Esophagus muscularis mucosa (tissue), 4 donors: ENCODE results near the gene SPTBN1. TPM values are rescaled to one million over a fixed set of nuclear protein-coding genes. Genes with fewer than 3 reads are reported as not detected.

Experiments
- DNase-seq: peaks from one replicate; pipeline ENCODE4 v3.0.0-alpha.2; 2017; ENCODE audit errors: extremely low spot score
- H3K27ac ChIP-seq, 4 donors: fragments of 200-600 bp; sonication (generic); replicated peaks in 1 of 4; 1 replicate in 3 of 4; 2 replicates in 1 of 4; pipeline ENCODE4 v1.5.1; 2016 to 2019; ENCODE audit warnings: mild to moderate bottlenecking in 1 of 4
- H3K27me3 ChIP-seq, 4 donors: fragments of 200-600 bp; sonication (generic); one replicate each; pipeline versions ENCODE4 v1.5.1 to v1.6.0; 2016 to 2019
- H3K36me3 ChIP-seq, 4 donors: fragments of 200-600 bp; sonication (generic); one replicate each; pipeline ENCODE4 v1.5.1; 2016 to 2019
- H3K4me1 ChIP-seq, 4 donors: fragments of 200-600 bp; sonication (generic); one replicate each; pipeline ENCODE4 v1.5.1; 2016 to 2019
- H3K4me3 ChIP-seq, 4 donors: fragments of 200-600 bp; sonication (generic); 1 replicate in 2 of 4; 2 replicates in 2 of 4; pipeline ENCODE4 v1.5.1; 2016 to 2019; ENCODE audit warnings: mild to moderate bottlenecking in 4 of 4, moderate library complexity in 1 of 4
- H3K9me3 ChIP-seq, 4 donors: fragments of 200-600 bp; sonication (generic); 1 replicate in 3 of 4; 2 replicates in 1 of 4; pipeline ENCODE4 v1.5.1; 2016 to 2019
- EP300 ChIP-seq: sonication (generic); formaldehyde crosslinking; IDR thresholded peaks from one replicate; pipeline ENCODE4 v1.6.1; 2017; ENCODE audit warnings: antibody characterized with exemption
- POLR2A ChIP-seq: fragments of 450-650 bp; IDR thresholded peaks from one replicate; pipeline ENCODE4 v1.6.1; 2017; ENCODE audit warnings: antibody characterized with exemption, moderate library complexity, mild to moderate bottlenecking, low read depth
- POLR2AphosphoS5 ChIP-seq, 2 donors: sonication (generic); formaldehyde crosslinking; IDR thresholded peaks; one replicate each; pipeline ENCODE4 v1.6.1; 2017; ENCODE audit warnings: antibody characterized with exemption in 2 of 2
- WGBS: methylation state at CpG from one replicate; pipeline ENCODE4 v1.1.5; 2018; 5-methylcytosine and 5-hydroxymethylcytosine counted together
- intact Hi-C: fragments of 100-400 bp; cut with DNase I; formaldehyde crosslinking; loops from one replicate; pipeline ENCODE4 v1.15.1; 2023
- total RNA-seq, 4 donors: library from RNA; depleted of rRNA; stranded (reverse); fragments of >200 nt; gene quantifications; one replicate each; pipeline versions ENCODE4 v1.1.0 to v1.2.1, GENCODE V29; 2016
- TF ChIP-seq, protein P1 (sequence below), 3 experiments: fragments of 200-600 bp in 2 of 3; fragments of 450-650 bp in 1 of 3; sonication (generic) in 2 of 3; IDR thresholded peaks; one replicate each; pipeline ENCODE4 v1.5.1; 2017 to 2019; ENCODE audit warnings: antibody characterized with exemption in 3 of 3, mild to moderate bottlenecking in 2 of 3, moderate library complexity in 1 of 3

Gene SPTBN1
- total RNA-seq, 4 donors from 2014 or later = 465 to 600 (median 547) TPM

DNA sequence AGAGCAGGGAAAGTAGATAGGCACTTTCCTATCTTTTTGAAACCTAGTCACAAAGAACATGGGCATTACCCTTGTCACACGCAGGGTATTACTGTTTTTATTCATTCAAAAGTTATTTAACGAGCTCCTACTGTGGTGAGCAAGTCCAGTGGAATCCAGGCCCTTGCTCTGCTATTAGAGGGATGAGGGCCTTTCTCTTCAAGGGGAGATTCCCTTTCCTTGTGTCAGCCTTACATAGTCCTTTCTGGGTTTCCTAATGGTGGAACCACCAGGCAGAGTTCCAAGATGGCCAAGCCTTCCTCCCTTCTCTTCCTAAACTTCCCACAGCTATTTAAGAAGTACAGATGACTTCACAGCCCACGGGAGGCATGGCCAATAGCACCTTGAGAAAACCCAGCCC lies 64.6 kb downstream of the SPTBN1 start:
- Histone ChIP-seq H3K4me1 (peaks cover 73 to 81% (median 75%) of the 10 kb centered on the region in 4 donors), H3K27ac (peak overlapping the region in 1 of 4 donors; percentile 7), H3K27me3 (no peaks in the 10 kb centered on the region), H3K9me3 (no peaks in the 10 kb centered on the region), H3K36me3 (peaks cover 0 to 6% (median 1%) of the 10 kb centered on the region in 4 donors), H3K4me3 (no peak overlapping the region)
- WGBS = 51% methylated on average over 3 of the region's 3 CpGs
- DNase-seq = no peak
- intact Hi-C loops = loop anchor here (5.0 to 10.0 kb wide), 2 partner anchors 187 to 314 kb away; no protein-coding TSS in a partner anchor
- TF ChIP-seq, protein P1, sequence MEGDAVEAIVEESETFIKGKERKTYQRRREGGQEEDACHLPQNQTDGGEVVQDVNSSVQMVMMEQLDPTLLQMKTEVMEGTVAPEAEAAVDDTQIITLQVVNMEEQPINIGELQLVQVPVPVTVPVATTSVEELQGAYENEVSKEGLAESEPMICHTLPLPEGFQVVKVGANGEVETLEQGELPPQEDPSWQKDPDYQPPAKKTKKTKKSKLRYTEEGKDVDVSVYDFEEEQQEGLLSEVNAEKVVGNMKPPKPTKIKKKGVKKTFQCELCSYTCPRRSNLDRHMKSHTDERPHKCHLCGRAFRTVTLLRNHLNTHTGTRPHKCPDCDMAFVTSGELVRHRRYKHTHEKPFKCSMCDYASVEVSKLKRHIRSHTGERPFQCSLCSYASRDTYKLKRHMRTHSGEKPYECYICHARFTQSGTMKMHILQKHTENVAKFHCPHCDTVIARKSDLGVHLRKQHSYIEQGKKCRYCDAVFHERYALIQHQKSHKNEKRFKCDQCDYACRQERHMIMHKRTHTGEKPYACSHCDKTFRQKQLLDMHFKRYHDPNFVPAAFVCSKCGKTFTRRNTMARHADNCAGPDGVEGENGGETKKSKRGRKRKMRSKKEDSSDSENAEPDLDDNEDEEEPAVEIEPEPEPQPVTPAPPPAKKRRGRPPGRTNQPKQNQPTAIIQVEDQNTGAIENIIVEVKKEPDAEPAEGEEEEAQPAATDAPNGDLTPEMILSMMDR (IDR thresholded peaks at IDR 0.05) = no peak
- TF ChIP-seq EP300 (no peak), POLR2A (no peak)

DNA sequence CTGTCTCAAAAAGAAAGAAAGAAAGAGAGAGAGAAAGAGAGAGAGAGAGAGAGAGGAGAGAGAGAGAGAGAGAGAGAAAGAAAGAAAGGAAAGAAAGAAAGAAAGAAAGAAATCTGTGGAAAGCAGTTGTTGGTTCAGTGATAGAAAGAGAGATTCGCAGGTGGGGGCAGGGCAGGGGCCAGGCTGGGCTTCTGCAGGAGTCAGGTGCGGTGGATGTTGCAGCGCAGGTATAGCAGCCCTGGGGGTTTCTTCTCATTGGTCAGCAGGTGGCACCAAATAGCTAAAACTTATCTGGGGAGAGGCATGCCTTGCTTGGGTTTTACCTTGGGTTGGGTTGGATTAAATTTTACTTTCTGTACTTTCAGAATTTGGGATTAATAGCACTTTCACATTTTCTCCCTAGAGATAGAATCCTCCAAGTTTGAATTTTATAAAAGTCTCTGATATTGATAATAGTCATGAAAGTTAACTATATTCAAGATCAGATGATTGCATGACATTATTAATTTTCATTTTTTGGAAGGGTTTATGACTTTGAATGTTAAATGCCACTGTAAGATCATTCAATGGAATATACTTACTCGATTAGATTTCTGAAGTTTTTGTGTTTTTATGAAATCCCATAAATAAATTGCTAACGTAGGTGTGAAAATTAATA lies 66.6 kb downstream of the SPTBN1 start:
- DNase-seq = no peak
- 46% methylated on average over 5 of the region's 5 CpGs for WGBS
- H3K9me3 ChIP-seq = no peaks in the 10 kb centered on the region
- H3K27ac ChIP-seq = no peak overlapping the region
- H3K4me3 ChIP-seq = no peak overlapping the region
- peaks cover 10 to 23% (median 16%) of the 10 kb centered on the region in 4 donors for H3K36me3 ChIP-seq
- no peaks in the 10 kb centered on the region for H3K27me3 ChIP-seq
- intact Hi-C loops = loop anchor here (5.0 to 10.0 kb wide), 2 partner anchors 185 to 312 kb away; no protein-coding TSS in a partner anchor
- no peak for TF ChIP-seq EP300
- TF ChIP-seq, protein P1 (IDR thresholded peaks at IDR 0.05) = peak; percentile 52 to 61 (median 58)
- peaks cover 85 to 91% (median 88%) of the 10 kb centered on the region in 4 donors for H3K4me1 ChIP-seq

DNA sequence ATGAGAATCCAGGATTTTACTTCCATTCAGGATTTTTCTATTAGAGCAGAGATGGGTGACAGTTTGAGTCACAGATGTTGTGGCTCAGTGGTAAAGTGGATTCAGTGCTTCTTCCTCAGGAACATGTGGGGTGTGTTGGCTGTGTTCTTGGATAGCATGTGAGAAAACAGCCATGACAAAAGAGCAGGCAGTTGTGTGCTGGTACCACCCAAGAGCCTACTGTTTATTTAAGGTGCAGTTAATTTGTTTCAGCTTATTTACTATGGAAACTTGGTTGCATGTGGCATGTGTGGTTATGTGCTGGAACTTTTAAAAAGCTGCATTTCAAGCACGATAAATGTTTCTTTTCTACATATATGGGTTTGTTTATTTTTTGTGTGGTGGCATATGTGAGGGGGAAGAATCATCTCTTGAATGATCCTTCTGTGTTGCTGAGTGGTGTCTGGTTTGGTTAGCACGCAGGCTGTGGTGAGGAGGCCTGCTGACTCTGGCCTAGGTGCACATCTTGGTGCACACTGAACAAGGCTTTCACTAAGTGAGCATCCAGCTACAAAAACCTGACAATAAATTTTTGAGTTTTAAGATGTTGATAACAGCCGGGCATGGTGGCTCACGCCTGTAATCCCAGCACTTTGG lies 67.3 kb downstream of the SPTBN1 start:
- no peaks in the 10 kb centered on the region for H3K9me3 ChIP-seq
- DNase-seq = no peak
- no peak for TF ChIP-seq POLR2A
- no peak for TF ChIP-seq POLR2AphosphoS5 (IDR thresholded peaks at IDR 0.05)
- TF ChIP-seq EP300 = no peak
- TF ChIP-seq, protein P1 (IDR thresholded peaks at IDR 0.05) = no peak
- WGBS = 79% methylated on average over 4 of the region's 4 CpGs
- peaks cover 85 to 91% (median 88%) of the 10 kb centered on the region in 4 donors for H3K4me1 ChIP-seq
- H3K27me3 ChIP-seq = no peaks in the 10 kb centered on the region
- peaks cover 10 to 30% (median 22%) of the 10 kb centered on the region in 4 donors for H3K36me3 ChIP-seq
- peak overlapping the region in 2 of 4 donors; percentile 7 to 55 for H3K27ac ChIP-seq
- intact Hi-C loops = loop anchor here (5.0 to 10.0 kb wide), 2 partner anchors 184 to 311 kb away; no protein-coding TSS in a partner anchor
- H3K4me3 ChIP-seq = no peak overlapping the region

DNA sequence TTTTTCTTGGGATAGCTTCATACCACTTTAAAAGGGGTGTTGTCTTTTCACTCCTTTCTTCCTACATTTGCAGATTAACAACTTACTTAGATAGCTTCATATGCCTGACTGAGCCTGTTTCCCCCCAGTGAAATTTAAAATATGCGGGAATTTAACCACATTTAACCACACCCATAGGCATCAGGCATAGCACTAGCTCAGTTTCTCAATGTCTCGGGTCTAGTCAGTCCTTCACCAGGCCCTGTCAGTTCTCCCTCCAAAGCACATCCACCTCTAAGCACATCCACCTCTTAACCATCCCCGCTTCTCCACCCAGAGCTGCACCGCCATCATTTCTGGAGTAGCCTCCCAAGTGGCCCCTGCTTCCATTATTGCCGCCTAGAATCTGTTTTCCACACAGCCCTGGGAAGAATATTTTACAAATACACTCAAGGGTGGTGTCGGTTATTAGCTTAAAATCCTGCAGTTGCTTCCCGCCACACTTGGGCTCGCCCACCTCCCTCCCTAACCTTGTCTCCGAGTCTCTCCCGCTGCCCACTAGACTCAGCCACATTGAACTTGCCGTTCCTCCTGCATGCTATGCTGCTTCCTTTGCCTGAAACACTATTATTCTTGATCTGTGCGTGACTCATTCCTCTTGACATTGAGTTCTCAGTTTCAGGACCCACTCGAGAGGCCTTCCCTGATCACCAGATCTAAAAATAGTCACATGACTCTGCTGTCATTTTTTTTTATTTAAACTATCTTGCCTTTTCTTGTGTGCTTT lies 68.3 kb downstream of the SPTBN1 start:
- Histone ChIP-seq H3K9me3 (no peaks in the 10 kb centered on the region), H3K4me1 (peaks cover 84 to 91% (median 87%) of the 10 kb centered on the region in 4 donors), H3K36me3 (peaks cover 10 to 39% (median 30%) of the 10 kb centered on the region in 4 donors), H3K27ac (peak overlapping the region; percentile 15 to 55 (median 36)), H3K4me3 (no peak overlapping the region), H3K27me3 (no peaks in the 10 kb centered on the region)
- TF ChIP-seq EP300 (no peak), POLR2AphosphoS5 (IDR thresholded peaks at IDR 0.05) (peak in 1 of 2 donors; percentile 14)
- TF ChIP-seq, protein P1 (IDR thresholded peaks at IDR 0.05) = no peak
- WGBS = 67% methylated on average over 13 of the region's 13 CpGs
- no peak for DNase-seq
- intact Hi-C loops = loop anchor here (5.0 to 10.0 kb wide), 2 partner anchors 183 to 310 kb away; no protein-coding TSS in a partner anchor
